Fibroblast of lung (primary cell): ENCODE results near the gene BTBD9.

ENCODE experiments used
- CTCF ChIP-seq, 2 donors: IDR thresholded peaks in 1 of 2; conservative IDR thresholded peaks in 1 of 2; 1 replicate in 1 of 2; 2 replicates in 1 of 2; pipeline ENCODE4 v1.5.1; 2011 to 2012; ENCODE audit warnings: low read length in 2 of 2, control low read depth in 1 of 2, inconsistent platforms in 1 of 2, low read depth in 1 of 2, mild to moderate bottlenecking in 1 of 2
- EZH2 ChIP-seq: IDR thresholded peaks from 2 replicates; pipeline ENCODE4 v1.5.1; 2012; ENCODE audit warnings: low read length, control low read depth, mild to moderate bottlenecking; ENCODE audit errors: missing control alignments

- no peak for TF ChIP-seq CTCF (conservative IDR thresholded peaks at IDR 0.05 in 1 of 2, IDR thresholded peaks at IDR 0.05 in 1 of 2; ENCODE audit: low read depth in 1 of 2, low read length in 2 of 2)
- no peak for TF ChIP-seq EZH2
Measured at GRCh38 chr6:38476888-38477287, 162.8 kb downstream of the BTBD9 start.
